K562 (cell line): Measurements from ENCODE around the gene ANKRD44. TPM values are rescaled to one million over a fixed set of nuclear protein-coding genes. Genes with fewer than 3 reads are reported as not detected.

Source experiments
- ATAC-seq: fragments of 200-7000 bp; cut with Tn5 transposase; 3 replicates; pipeline ENCODE4 v1.9.1; 2020; ENCODE audit warnings: moderate library complexity
- BruUV-seq: library from RNA; stranded (reverse); fragments of 400-500 nt; replicated peaks from 2 replicates; lab custom pipeline; 2021; lab: Mats Ljungman, UMichigan
- CTCF ChIA-PET: fragments of 300-600 bp; formaldehyde crosslinking; extraction: SDS; loops from one replicate; lab custom pipeline; 2021; ENCODE audit warnings: low intra/inter-chr PET ratio; lab: Yijun Ruan, JAX
- POLR2A ChIA-PET: fragments of 300-600, 350-650 bp; sonication (Branson Sonifier 250); formaldehyde crosslinking; extraction: SDS; loops from one replicate; lab custom pipeline; 2021; ENCODE audit warnings: antibody characterized with exemption, inconsistent platforms; lab: Yijun Ruan, JAX
- DNase-seq, 4 experiments: peaks; one replicate each; pipeline versions ENCODE4 v3.0.0 to v3.0.0-alpha.2; 2011 to 2018; ENCODE audit warnings: low spot score in 3 of 4, mixed read lengths in 3 of 4; ENCODE audit errors: extremely low read depth in 1 of 4
- FAIRE-seq: peaks from 2 replicates; lab custom pipeline; 2011; peaks lifted over from hg19 to GRCh38; lab: Jason Lieb, UNC
- H2AFZ ChIP-seq: 2 replicates; pipeline ENCODE4 v1.6.0; 2011; ENCODE audit warnings: low read depth, low read length, control low read depth, inconsistent platforms
- H3K27ac ChIP-seq: fragments of 200-600 bp; 3 replicates; pipeline ENCODE4 v1.8.0; 2011; ENCODE audit warnings: low read depth, mild to moderate bottlenecking, control low read depth, inconsistent platforms, low read length, moderate library complexity, mixed read lengths; ENCODE audit errors: extremely low read depth
- H3K27me3 ChIP-seq, 2 experiments: fragments of 300-600 bp in 1 of 2; 2 replicates in 1 of 2; 3 replicates in 1 of 2; pipeline versions ENCODE4 v1.6.0 to v1.8.0; 2011; ENCODE audit warnings: inconsistent platforms in 2 of 2, low read length in 2 of 2, mild to moderate bottlenecking in 1 of 2, mixed read lengths in 1 of 2, moderate library complexity in 1 of 2; ENCODE audit not compliant: control insufficient read depth in 2 of 2, insufficient read depth in 2 of 2
- H3K36me3 ChIP-seq: fragments of 300-600 bp; 3 replicates; pipeline ENCODE4 v1.8.0; 2011; ENCODE audit warnings: mild to moderate bottlenecking, low read length, inconsistent platforms; ENCODE audit not compliant: control insufficient read depth, insufficient read depth
- H3K4me1 ChIP-seq, 2 experiments: fragments of 200-600 bp in 1 of 2; replicated peaks in 1 of 2; 2 replicates in 1 of 2; 3 replicates in 1 of 2; pipeline versions ENCODE4 v1.5.1 to v1.8.0; 2011; ENCODE audit warnings: inconsistent platforms in 2 of 2, low read length in 2 of 2, mild to moderate bottlenecking in 1 of 2, mixed read lengths in 1 of 2, moderate library complexity in 1 of 2; ENCODE audit not compliant: control insufficient read depth in 2 of 2, insufficient read depth in 2 of 2
- H3K4me2 ChIP-seq: 2 replicates; pipeline ENCODE4 v1.6.1; 2011; ENCODE audit warnings: low read length, control low read depth, inconsistent platforms, mixed read lengths; ENCODE audit not compliant: insufficient read depth
- H3K4me3 ChIP-seq: fragments of 200-600 bp; sonication (generic), shearing (Covaris generic); 2 replicates; pipeline ENCODE4 v1.5.1; 2016; ENCODE audit warnings: control low read depth, inconsistent platforms
- H3K79me2 ChIP-seq: fragments of 200-600 bp; 3 replicates; pipeline ENCODE4 v1.8.0; 2011; ENCODE audit warnings: low read length, inconsistent platforms; ENCODE audit not compliant: control insufficient read depth, insufficient read depth
- H3K9ac ChIP-seq, 2 experiments: 2 replicates each; pipeline versions ENCODE4 v1.6.0 to v1.6.1; 2011; ENCODE audit warnings: low read depth in 2 of 2, low read length in 2 of 2, control low read depth in 1 of 2, inconsistent platforms in 1 of 2, mild to moderate bottlenecking in 1 of 2, mixed read lengths in 1 of 2; ENCODE audit not compliant: insufficient read depth in 1 of 2
- H3K9me1 ChIP-seq: one replicate; pipeline ENCODE4 v1.6.0; 2011; ENCODE audit warnings: inconsistent platforms, mild to moderate bottlenecking, low read length, moderate library complexity; ENCODE audit not compliant: control insufficient read depth, insufficient read depth
- H3K9me3 ChIP-seq: replicated peaks from 2 replicates; pipeline ENCODE4 v1.5.1; 2011; ENCODE audit warnings: low read depth, low read length, inconsistent platforms; ENCODE audit not compliant: control insufficient read depth, insufficient read depth
- H4K20me1 ChIP-seq: replicated peaks from 2 replicates; pipeline ENCODE4 v1.6.1; 2011; ENCODE audit warnings: low read length, inconsistent platforms, mixed read lengths; ENCODE audit not compliant: control insufficient read depth, insufficient read depth
- FOXJ3 ChIP-seq: sonication (generic); formaldehyde crosslinking; IDR thresholded peaks from 2 replicates; pipeline ENCODE4 v1.4.0; 2020; ENCODE audit warnings: mild to moderate bottlenecking, missing genetic modification reagents
- MCM7 ChIP-seq, 2 experiments: fragments of 450-650 bp; IDR thresholded peaks; 2 replicates each; pipeline ENCODE4 v1.6.1; 2016 to 2018
- NELFE ChIP-seq: IDR thresholded peaks from 2 replicates; pipeline ENCODE4 v1.6.1; 2011; ENCODE audit warnings: mild to moderate bottlenecking; ENCODE audit not compliant: insufficient read depth, insufficient read length
- THAP12 ChIP-seq: fragments of 250-450 bp; sonication (Bioruptor Pico); IDR thresholded peaks from 2 replicates; pipeline ENCODE4 v1.9.0; 2021; ENCODE audit warnings: mild to moderate bottlenecking, inconsistent platforms
- ZEB2 ChIP-seq: fragments of 450-650 bp; IDR thresholded peaks from 2 replicates; pipeline ENCODE4 v1.6.1; 2016
- ZNF24 ChIP-seq: fragments of 450-650 bp; IDR thresholded peaks from 2 replicates; pipeline ENCODE4 v1.6.1; 2016
- WGBS: fragments of 100-300 bp; shearing (Covaris generic); methylation state at CpG from one replicate; pipeline ENCODE4 v1.1.6; 2016; ENCODE audit warnings: low coverage, mixed read lengths; ENCODE audit not compliant: insufficient coverage; ENCODE audit errors: missing lambda C conversion rate; 5-methylcytosine and 5-hydroxymethylcytosine counted together
- in situ Hi-C: fragments of 300-500 bp; cut with MboI; formaldehyde crosslinking; loops from 4 replicates; pipeline ENCODE4 v1.15.0; 2018; ENCODE audit warnings: inconsistent platforms, mixed read lengths
- intact Hi-C: fragments of 100-400 bp; cut with micrococcal nuclease; formaldehyde crosslinking; loops from 2 replicates; pipeline ENCODE4 v1.14.2; 2022
- polyA plus RNA-seq, 8 experiments: library from polyadenylated mRNA; depleted of rRNA in 4 of 8; stranded (reverse) in 5 of 8; unstranded in 3 of 8; fragments of >200 nt; fragmentation: Nextera tagmentation in 2 of 8; fragmentation: Illumina TruSeq in 1 of 8; extraction: Ambion mirVana in 2 of 8; extraction: Trizol in 1 of 8; gene quantifications; 2 replicates each; pipeline versions ENCODE4 v1.2.1 to v1.2.3, GENCODE V29; 2011 to 2014; ENCODE audit warnings: inconsistent platforms in 1 of 8, missing spikeins in 1 of 8
- total RNA-seq, 7 experiments: library from RNA; depleted of rRNA in 6 of 7; stranded (reverse); fragments of >200 nt in 6 of 7; fragmentation: Illumina TruSeq in 2 of 7; extraction: Trizol in 2 of 7; gene quantifications; 2 replicates each; pipeline versions ENCODE4 v1.2.1 to v1.2.3, GENCODE V29; 2011 to 2021; ENCODE audit warnings: low replicate concordance in 1 of 7

The ANKRD44 gene
- total and polyA plus RNA-seq, 9 of the 15 experiments (the other 6 are each of a cell fraction or from before 2014, with no cell fraction given): 0.03 to 0.64 (median 0.07) TPM; not detected in 3

GRCh38 chr2:196968516-196968915, 342.1 kb downstream of the ANKRD44 start:
- H3K4me1 ChIP-seq: no peaks in the 10 kb centered on the region
- H3K4me3 ChIP-seq: no peak overlapping the region
- no peak overlapping the region for H3K9ac ChIP-seq
- H3K4me2 ChIP-seq: no peak overlapping the region
- no peak overlapping the region for H2AFZ ChIP-seq
- no peaks in the 10 kb centered on the region for H3K9me1 ChIP-seq
- H3K9me3 ChIP-seq: no peaks in the 10 kb centered on the region
- no peak overlapping the region for H3K27ac ChIP-seq
- POLR2A ChIA-PET: no interaction called here
- H3K27me3 ChIP-seq: no peaks in the 10 kb centered on the region
- CTCF ChIA-PET: no interaction called here
- no peaks in the 10 kb centered on the region for H3K36me3 ChIP-seq
- no peaks in the 10 kb centered on the region for H3K79me2 ChIP-seq
- 0% methylated on average over 1 of the region's 1 CpG for WGBS
- FAIRE-seq (no peak), ATAC-seq (no peak), DNase-seq (no peak)
- BruUV-seq: no TSS peak
- intact Hi-C loops: no loop called here
- no peaks in the 10 kb centered on the region for H4K20me1 ChIP-seq
- TF ChIP-seq ZEB2: no peak
- no peak for TF ChIP-seq MCM7 (IDR thresholded peaks at IDR 0.05)
- TF ChIP-seq NELFE: no peak
- no peak for TF ChIP-seq ZNF24
- no peak for TF ChIP-seq FOXJ3 (CRISPR knock-in tag)
- no peak for TF ChIP-seq THAP12 (CRISPR knock-in tag)
- TF ChIP-seq, all 486 proteins: peak for 0
- in situ Hi-C loops: no loop called here
